H4 (cell line): Measurements from ENCODE around the gene TRIM67. TPM values are rescaled to one million over a fixed set of nuclear protein-coding genes. Genes with fewer than 3 reads are reported as not detected.

ENCODE experiments used
- DNase-seq: peaks from one replicate; pipeline ENCODE4 v3.0.0-alpha.2; 2015; ENCODE audit warnings: low spot score
- total RNA-seq: library from RNA; depleted of rRNA; stranded (reverse); fragments of >200 nt; shearing (Covaris generic); gene quantifications from 2 replicates; pipeline ENCODE4 v1.2.3, GENCODE V29; 2014

The TRIM67 gene
- total RNA-seq, 1 experiment from 2014 or later: not detected

- DNase-seq: no peak
These were observed 71.2 kb downstream of the TRIM67 start for GRCh38 chr1:231232870-231233734.

GRCh38 chr1:231233735-231234417, 72.0 kb downstream of the TRIM67 start:
- DNase-seq: no peak

GRCh38 chr1:231234506-231234905, 72.6 kb downstream of the TRIM67 start:
- DNase-seq: no peak

DNA sequence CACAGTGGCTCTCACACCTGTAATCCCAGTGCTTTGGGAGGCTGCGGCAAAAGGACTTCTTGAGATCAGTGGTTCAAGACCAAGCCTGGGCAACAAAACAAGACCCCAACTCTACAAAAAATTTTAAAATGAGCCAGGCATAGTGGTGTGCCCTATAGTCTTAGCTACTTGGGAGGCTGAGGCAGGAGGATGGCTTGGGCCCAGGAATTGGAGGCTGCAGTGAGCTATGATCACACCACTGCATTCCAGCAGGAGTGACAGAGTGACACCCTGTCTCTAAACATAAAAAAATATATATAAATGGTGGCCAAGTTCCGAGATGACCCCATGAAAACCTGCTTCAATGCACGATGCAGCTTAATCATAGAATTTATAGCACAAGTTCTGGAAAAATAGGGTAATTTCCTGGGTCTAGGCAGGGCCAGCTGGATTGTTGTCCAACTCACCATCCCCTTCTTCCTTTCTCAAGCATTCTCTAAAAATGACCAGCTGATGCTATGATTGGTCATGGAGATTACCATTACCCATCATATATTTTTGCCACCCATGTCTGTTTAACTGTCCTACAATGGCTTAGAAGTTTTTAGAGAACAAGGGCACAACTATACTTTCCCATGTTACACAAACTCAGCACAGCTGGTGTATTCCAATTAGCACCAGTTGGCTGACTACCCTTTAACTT, 73.8 kb downstream of the TRIM67 start:
- DNase-seq: no peak

- DNase-seq: no peak
These were observed 74.3 kb downstream of the TRIM67 start for GRCh38 chr1:231236208-231236591.

DNA sequence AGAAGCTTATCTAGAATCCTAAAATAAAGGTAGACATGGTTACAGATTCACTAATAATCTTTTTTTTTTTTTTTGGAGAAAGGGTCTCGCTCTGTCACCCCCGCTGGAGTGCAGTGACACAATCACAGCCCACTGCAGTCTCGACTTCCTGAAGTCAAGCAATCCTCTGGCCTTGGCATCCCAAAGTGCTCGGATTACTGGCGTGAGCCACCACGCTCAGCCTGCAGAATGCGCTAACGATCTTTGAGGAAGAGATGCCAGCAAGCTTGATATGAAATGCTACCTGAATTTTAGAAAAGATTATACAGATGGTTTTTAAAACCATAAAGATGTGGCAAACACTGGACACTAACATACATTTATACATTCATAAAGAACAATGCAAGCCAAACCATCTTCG, 75.1 kb downstream of the TRIM67 start:
- DNase-seq: no peak

DNA sequence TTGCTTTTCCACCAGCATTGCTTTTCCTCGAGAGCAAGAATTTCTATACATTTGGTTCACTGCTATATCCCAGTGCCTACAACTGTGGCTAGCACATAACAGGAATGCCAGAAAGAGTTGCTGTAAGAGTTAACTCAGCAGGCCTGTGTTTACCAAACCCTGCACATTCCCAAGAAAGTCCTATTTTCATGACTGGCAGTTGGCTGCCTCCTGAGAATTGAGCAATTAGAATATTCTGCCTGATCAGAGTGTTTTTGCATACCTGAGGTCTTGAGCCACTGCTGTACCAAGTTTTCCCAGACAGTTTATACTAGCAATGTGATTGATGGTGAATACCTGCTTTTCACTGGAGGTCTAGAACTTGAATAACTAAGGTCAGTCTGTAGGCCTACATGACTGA, 76.4 kb downstream of the TRIM67 start:
- no peak for DNase-seq

GRCh38 chr1:231240531-231240882, 78.6 kb downstream of the TRIM67 start:
- no peak for DNase-seq

DNA sequence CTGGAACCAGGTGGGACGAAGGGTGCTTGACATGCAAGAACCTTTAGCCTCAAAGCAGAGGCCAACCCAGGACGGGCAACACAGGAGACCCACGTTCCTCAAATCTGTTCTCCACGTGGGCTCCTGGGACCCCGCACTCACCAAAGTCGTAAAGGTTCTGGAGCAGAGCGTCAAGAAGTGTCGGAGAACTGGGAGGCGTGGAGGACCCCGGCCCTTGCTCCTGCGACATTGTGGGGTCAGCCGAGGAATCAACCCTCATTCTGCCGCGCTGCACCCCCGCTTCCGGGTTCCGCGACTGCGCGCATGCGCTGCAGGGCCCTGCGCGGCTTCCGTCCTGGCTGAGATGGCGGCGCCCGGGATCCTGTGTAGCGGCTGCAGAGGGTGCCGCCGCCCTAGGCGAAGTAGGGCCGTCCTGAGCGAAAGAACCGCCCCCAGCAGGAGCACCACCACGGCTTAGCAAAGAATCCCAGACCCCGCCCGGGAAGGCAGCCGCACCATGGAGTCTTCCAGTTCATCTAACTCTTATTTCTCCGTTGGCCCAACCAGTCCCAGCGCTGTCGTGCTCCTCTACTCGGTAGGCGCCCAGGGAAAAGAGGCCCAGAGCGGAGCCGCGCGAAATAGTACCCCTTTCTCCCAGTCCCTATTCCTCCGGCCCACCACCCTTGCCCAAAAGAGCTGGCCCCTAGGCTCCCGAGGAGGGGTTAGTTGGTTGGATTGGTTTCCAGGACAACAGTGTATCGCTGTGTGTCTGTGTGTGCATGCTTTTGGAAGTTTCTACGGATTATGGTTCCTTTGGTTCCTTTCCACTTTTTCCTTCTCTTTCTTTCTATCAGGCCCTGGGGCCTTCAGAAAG, 79.3 kb downstream of the TRIM67 start, which contains the start of gene GNPAT:
Gene GNPAT (plus strand): TSS at position 330 of the 853 bp plus-strand sequence. CDS start 167 bp downstream, at position 497.
- peak; percentile 72 for DNase-seq

GRCh38 chr1:231241750-231242149, 79.9 kb downstream of the TRIM67 start:
- no peak for DNase-seq

DNA sequence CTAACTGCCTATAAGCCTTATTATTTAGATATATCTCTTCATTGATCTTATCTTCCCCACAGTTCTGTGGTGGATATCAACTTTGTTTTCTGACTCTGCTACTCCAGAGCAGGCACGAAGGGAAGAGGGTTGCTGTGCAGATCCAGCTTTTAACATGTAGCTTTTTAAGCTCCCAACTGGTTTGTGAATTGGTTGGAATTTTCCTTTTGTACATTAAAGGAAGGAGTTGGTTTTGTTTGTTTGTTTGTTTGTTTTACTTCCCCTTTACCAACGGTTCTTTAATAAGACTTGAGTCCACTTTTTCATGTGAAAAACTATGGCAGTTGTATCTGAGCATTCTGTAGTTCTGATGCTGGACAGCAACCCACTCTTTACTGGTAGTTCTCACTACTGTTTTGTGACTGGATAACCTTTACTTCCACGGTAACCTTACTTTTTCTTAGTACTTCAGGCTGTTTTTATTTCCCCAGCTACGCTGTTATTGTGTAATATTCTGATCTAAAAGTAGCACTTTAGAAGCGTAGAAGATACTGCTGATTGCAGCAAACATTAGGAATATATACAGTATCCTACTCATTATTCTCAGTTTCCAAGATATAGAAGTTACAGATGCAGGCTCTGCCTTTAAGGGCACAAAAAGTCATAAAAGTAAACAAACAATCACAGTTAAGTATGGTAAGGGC, 80.8 kb downstream of the TRIM67 start:
- no peak for DNase-seq

- DNase-seq: no peak
These were observed 86.9 kb downstream of the TRIM67 start for GRCh38 chr1:231248778-231249177.

DNA sequence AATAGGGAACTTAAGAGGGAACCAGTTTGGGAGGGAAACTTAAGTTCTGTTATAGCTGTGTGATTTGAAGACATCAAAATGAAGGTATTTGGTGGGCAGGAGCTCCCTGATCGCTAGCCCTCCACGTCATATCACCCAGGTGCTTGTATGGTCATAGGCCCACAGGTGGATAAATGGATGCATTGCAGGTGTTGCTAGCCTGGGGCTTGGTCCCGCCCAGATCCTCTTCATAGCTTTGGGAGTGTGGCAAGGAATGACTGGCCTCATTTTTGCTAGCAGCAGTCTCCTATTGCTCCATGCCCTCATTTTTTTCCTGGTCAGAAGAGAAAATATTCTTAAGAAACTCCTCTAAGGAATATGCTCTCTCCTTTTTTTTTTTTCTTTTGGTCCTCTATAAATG, 90.5 kb downstream of the TRIM67 start:
- DNase-seq: no peak

GRCh38 chr1:231260351-231260750, 98.5 kb downstream of the TRIM67 start:
- no peak for DNase-seq

- DNase-seq: no peak
These were observed 102.8 kb downstream of the TRIM67 start for GRCh38 chr1:231264642-231265041.

DNA sequence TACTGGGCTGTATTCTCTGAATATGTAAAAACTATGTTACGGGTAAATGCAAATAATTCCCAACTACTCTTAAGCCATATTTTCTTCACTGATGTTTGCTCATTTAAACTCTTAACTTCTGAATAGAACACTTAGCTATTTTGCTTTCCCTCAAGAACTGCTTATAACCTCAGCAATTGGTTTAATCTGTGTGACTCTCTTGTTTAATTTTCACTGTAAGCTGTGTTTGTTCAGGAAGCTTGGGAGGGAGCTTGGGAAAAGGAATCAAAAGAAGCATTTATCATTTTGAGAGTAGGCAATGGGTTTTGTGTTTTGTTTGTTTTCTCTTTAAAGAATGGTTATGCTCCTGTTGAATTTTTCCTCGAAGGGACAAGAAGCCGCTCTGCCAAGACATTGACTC, 103.5 kb downstream of the TRIM67 start:
- DNase-seq: no peak

- no peak for DNase-seq
These were observed 105.0 kb downstream of the TRIM67 start for GRCh38 chr1:231266811-231267322.
